A673 (cell line): ENCODE data around the gene IRF2. TPM values are rescaled to one million over a fixed set of nuclear protein-coding genes. Genes with fewer than 3 reads are reported as not detected.

Experiments
- BruUV-seq: library from RNA; stranded (reverse); fragments of 400-500 nt; replicated peaks from 2 replicates; lab custom pipeline; 2021; lab: Mats Ljungman, UMichigan
- CTCF ChIA-PET: fragments of 300-600 bp; sonication (Branson Sonifier 250); formaldehyde crosslinking; loops from one replicate; lab custom pipeline; 2022; ENCODE audit warnings: antibody characterized with exemption; lab: Charles Lee
- POLR2A ChIA-PET: fragments of 300-600 bp; sonication (Branson Sonifier 250); formaldehyde crosslinking; loops from one replicate; lab custom pipeline; 2022; ENCODE audit warnings: antibody characterized with exemption; ENCODE audit not compliant: low non-redundant PET; lab: Charles Lee
- DNase-seq: peaks from one replicate; pipeline ENCODE4 v3.0.0-alpha.2; 2015; ENCODE audit warnings: low spot score
- H3K27ac ChIP-seq: fragments of 200-600 bp; sonication (generic); 2 replicates; pipeline ENCODE4 v1.5.1; 2016; ENCODE audit warnings: mixed run types, low read depth, mild to moderate bottlenecking, mixed read lengths, antibody characterized with exemption, low read length; ENCODE audit not compliant: poor library complexity, severe bottlenecking
- H3K27me3 ChIP-seq: fragments of 200-600 bp; sonication (generic); replicated peaks from 2 replicates; pipeline ENCODE4 v1.6.1; 2017; ENCODE audit warnings: mixed run types, low read depth, mild to moderate bottlenecking, mixed read lengths, antibody characterized with exemption, low read length; ENCODE audit not compliant: insufficient read depth, poor library complexity
- H3K36me3 ChIP-seq: fragments of 200-600 bp; sonication (generic); 2 replicates; pipeline ENCODE4 v1.6.1; 2016; ENCODE audit warnings: mixed run types, mild to moderate bottlenecking, mixed read lengths, antibody characterized with exemption, low read length; ENCODE audit not compliant: insufficient read depth, poor library complexity, severe bottlenecking
- H3K4me1 ChIP-seq: fragments of 200-600 bp; sonication (generic); 2 replicates; pipeline ENCODE4 v1.6.1; 2017; ENCODE audit warnings: mixed run types, mild to moderate bottlenecking, mixed read lengths, antibody characterized with exemption, low read length; ENCODE audit not compliant: insufficient read depth, poor library complexity, severe bottlenecking
- H3K4me3 ChIP-seq: fragments of 200-600 bp; sonication (generic); 2 replicates; pipeline ENCODE4 v1.5.1; 2016; ENCODE audit warnings: low read depth, mixed run types, mild to moderate bottlenecking, mixed read lengths, low read length; ENCODE audit not compliant: poor library complexity, severe bottlenecking
- H3K9me3 ChIP-seq: fragments of 200-600 bp; sonication (generic); 2 replicates; pipeline ENCODE4 v1.6.1; 2016; ENCODE audit warnings: mixed run types, low read depth, mild to moderate bottlenecking, mixed read lengths, antibody characterized with exemption, low read length; ENCODE audit not compliant: poor library complexity, severe bottlenecking
- CTCF ChIP-seq: fragments of 300-800, 200-600 bp; sonication (generic); conservative IDR thresholded peaks from 2 replicates; pipeline ENCODE4 v1.5.1; 2017; ENCODE audit warnings: low read depth, mild to moderate bottlenecking, antibody characterized with exemption, low read length, moderate library complexity, mixed read lengths
- EZH2 ChIP-seq: fragments of 200-600 bp; sonication (generic); IDR thresholded peaks from 2 replicates; pipeline ENCODE4 v1.6.1; 2017; ENCODE audit warnings: borderline replicate concordance, low read depth, mild to moderate bottlenecking, mixed read lengths, antibody characterized with exemption, low read length; ENCODE audit not compliant: poor library complexity, severe bottlenecking
- intact Hi-C: fragments of 100-400 bp; cut with micrococcal nuclease; formaldehyde crosslinking; loops from one replicate; pipeline ENCODE4 v1.10.0; 2022; ENCODE audit not compliant: unreplicated experiment
- total RNA-seq: library from RNA; stranded (reverse); gene quantifications from 2 replicates; pipeline ENCODE4 v1.2.3, GENCODE V29; 2021

The IRF2 gene
- total RNA-seq, 1 experiment from 2014 or later, result 28.2 TPM

DNA sequence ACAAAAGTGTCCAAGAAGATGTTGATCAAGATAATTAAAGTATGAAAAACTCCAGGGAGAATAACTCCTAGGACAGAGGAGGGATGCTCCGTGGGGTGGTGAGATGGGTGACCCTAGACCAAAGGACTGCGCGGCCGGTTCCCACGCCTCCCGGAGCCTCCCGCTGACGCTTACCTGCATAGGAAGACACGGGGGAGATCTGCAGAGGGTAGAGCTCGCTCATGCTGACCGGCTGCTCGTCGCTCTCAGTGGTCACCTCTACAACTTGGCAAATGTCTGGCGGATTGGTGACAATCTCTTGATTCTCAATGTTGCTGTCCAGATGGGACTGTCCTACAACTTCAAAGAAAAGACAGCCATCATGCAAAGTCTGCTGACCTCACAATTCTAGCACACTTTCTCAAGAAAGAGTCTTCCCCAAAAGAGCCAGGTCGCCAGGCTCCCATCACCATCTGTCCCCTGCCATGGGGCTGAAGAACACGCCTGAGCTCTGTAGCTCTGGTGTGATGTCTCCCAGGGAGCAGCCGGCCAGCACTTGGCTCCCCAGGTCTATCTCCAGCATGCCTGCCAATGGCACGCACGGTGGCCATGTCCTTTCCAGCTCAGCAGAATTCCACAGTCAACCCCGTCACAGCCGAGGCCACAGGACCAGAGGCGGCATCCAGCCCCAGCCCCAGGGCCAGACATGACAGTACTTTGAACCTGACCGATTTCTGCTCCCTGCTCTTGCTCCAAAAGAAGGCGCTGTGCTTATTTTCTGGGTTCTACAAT, 75.4 kb downstream of the IRF2 start:
- ChIA-PET POLR2A (no interaction called here), CTCF (interaction anchor here (0.5 to 0.6 kb wide), 2 partner anchors 28 to 40 kb away, joined by 3 to 5 read pairs; no protein-coding TSS in a partner anchor)
- Histone ChIP-seq H3K9me3 (no peaks in the 10 kb centered on the region), H3K4me1 (peaks cover 26% of the 10 kb centered on the region), H3K27me3 (no peaks in the 10 kb centered on the region), H3K36me3 (peaks cover 9% of the 10 kb centered on the region), H3K27ac (no peak overlapping the region), H3K4me3 (no peak overlapping the region)
- BruUV-seq, result no TSS peak
- no peak for TF ChIP-seq CTCF
- no peak for TF ChIP-seq EZH2
- no peak for DNase-seq
- intact Hi-C loops, result no loop called here

DNA sequence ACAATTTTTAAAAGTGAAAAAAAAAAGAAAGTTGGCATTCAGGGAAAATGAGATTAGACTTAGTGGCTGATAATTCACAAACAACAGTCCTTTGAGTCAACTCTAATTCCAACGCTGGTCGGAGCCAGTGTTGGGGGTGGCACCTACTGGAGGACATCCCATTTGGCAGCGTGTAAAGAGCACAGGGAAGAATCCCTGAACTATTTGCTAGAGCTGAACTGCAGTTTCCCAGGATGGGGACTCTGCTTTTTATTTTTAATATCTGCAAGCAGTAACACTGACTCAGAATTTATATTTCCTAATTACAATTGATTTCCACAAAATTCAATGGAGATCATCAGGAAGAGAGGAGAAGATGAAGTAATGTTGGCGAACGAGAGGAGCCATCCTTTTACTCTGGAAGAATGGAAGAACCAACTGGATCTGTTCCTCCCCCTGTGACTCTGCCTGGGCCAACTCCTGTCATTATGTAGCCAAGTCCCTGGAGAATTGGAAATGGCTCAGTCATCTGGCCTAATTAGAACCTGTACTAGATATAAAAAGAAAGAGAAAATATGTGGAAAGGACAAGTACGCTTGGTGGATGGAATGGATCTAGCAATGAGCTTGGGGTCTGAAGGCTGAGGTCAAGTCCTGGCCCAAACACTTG, 76.7 kb downstream of the IRF2 start:
- no peak for TF ChIP-seq EZH2
- no peak for TF ChIP-seq CTCF
- Histone ChIP-seq H3K4me3 (no peak overlapping the region), H3K9me3 (no peaks in the 10 kb centered on the region), H3K36me3 (peaks cover 16% of the 10 kb centered on the region), H3K27ac (peak overlapping the region; percentile 9), H3K4me1 (peaks cover 26% of the 10 kb centered on the region), H3K27me3 (no peaks in the 10 kb centered on the region)
- ChIA-PET POLR2A (no interaction called here), CTCF (no interaction called here)
- peak; percentile 41 for DNase-seq
- intact Hi-C loops, result no loop called here
- no TSS peak for BruUV-seq

- DNase-seq, result no peak
- Histone ChIP-seq H3K27me3 (no peaks in the 10 kb centered on the region), H3K9me3 (no peaks in the 10 kb centered on the region), H3K27ac (no peak overlapping the region), H3K36me3 (peaks cover 16% of the 10 kb centered on the region), H3K4me1 (peaks cover 25% of the 10 kb centered on the region), H3K4me3 (no peak overlapping the region)
- TF ChIP-seq EZH2 (no peak), CTCF (no peak)
- BruUV-seq, result no TSS peak
- ChIA-PET CTCF (no interaction called here), POLR2A (no interaction called here)
- intact Hi-C loops, result no loop called here
Measured at GRCh38 chr4:184396570-184397515, 77.5 kb downstream of the IRF2 start.
